Body of pancreas (tissue), 4 donors: ENCODE measurements around the gene SLC2A8.

Source experiments
- CTCF ChIP-seq, 7 experiments: fragments of 450-650 bp in 4 of 7; fragments of 200-600 bp in 3 of 7; sonication (generic) in 3 of 7; IDR thresholded peaks; one replicate each; pipeline ENCODE4 v1.5.1; 2016 to 2019; ENCODE audit warnings: antibody characterized with exemption in 7 of 7
- POLR2A ChIP-seq, 3 donors: fragments of 450-650 bp; IDR thresholded peaks; one replicate each; pipeline ENCODE4 v1.6.1; 2016; ENCODE audit warnings: antibody characterized with exemption in 3 of 3, mild to moderate bottlenecking in 2 of 3

- TF ChIP-seq CTCF (IDR thresholded peaks at IDR 0.05): no peak
- no peak for TF ChIP-seq POLR2A (IDR thresholded peaks at IDR 0.05)
These were observed 8.6 kb downstream of the SLC2A8 start for GRCh38 chr9:127405344-127406125.
